ENCODE data around the gene IFFO2. TPM values are rescaled to one million over a fixed set of nuclear protein-coding genes. Genes with fewer than 3 reads are reported as not detected.

Gene IFFO2
- total and polyA plus RNA-seq, 10 of the 15 experiments (the other 5 are each of a cell fraction or from before 2014, with no cell fraction given): 1.2 to 18.4 (median 6.7) TPM

- TF ChIP-seq ZBTB11 (CRISPR knock-in tag; IDR thresholded peaks at IDR 0.05): no peak
- no peak for TF ChIP-seq FOXM1 (IDR thresholded peaks at IDR 0.05; ENCODE audit: low read depth, low read length)
- TF ChIP-seq MEF2A (IDR thresholded peaks at IDR 0.05; ENCODE audit: insufficient read depth, low read depth, low read length): no peak
- TF ChIP-seq FOXK2 (IDR thresholded peaks at IDR 0.05): no peak
- no peak for TF ChIP-seq NFIC (IDR thresholded peaks at IDR 0.05; ENCODE audit: low read depth, low read length)
These were observed 9.7 kb downstream of the IFFO2 start (continued) for GRCh38 chr1:18946550-18947381.

- ChIA-PET RAD21 (ENCODE audit: unreplicated experiment) (no interaction called here), CTCF (interaction anchor here (1.3 to 2.8 kb wide), 2 partner anchors 32 to 38 kb away, joined by 4 to 10 read pairs; no protein-coding TSS in a partner anchor), SMC1A (ENCODE audit: uncharacterized antibody, unreplicated experiment) (no interaction called here), POLR2A (no interaction called here)
- Histone ChIP-seq H3K27me3 (replicated peaks in 1 of 2; ENCODE audit: control insufficient read depth in 2 of 2, insufficient read depth in 2 of 2, low read length in 1 of 2) (no peaks in the 10 kb centered on the region), H3K9me3 (replicated peaks; ENCODE audit: control insufficient read depth, insufficient read depth, low read length) (no peaks in the 10 kb centered on the region), H2AFZ (ENCODE audit: control insufficient read depth, low read depth, low read length) (no peak overlapping the region), H3K4me2 (ENCODE audit: control insufficient read depth, insufficient read depth) (no peak overlapping the region), H3K79me2 (ENCODE audit: control insufficient read depth, insufficient read depth, low read length) (peaks cover 26% of the 10 kb centered on the region), H3K36me3 (ENCODE audit: control insufficient read depth in 2 of 2, insufficient read depth in 2 of 2, low read length in 1 of 2) (no peaks in the 10 kb centered on the region), H3K27ac (ENCODE audit: control insufficient read depth, insufficient read depth) (no peak overlapping the region), H3K4me1 (ENCODE audit: control insufficient read depth, insufficient read depth, low read length) (peaks cover 38% of the 10 kb centered on the region), H3K9ac (ENCODE audit: control insufficient read depth, insufficient read depth, low read length) (no peak overlapping the region), H4K20me1 (ENCODE audit: control insufficient read depth, insufficient read depth) (no peaks in the 10 kb centered on the region), H3K4me3 (no peak overlapping the region)
- in situ Hi-C loops (cut with MboI) (no loop called here), intact Hi-C loops (cut with micrococcal nuclease; ENCODE audit: unreplicated experiment) (no loop called here)
- FAIRE-seq: no peak
- ATAC-seq: no peak
- DNase-seq (ENCODE audit: low read depth, low spot score): no peak
- BruUV-seq (replicated peaks): no TSS peak
- whole genome bisulfite sequencing (ENCODE audit: insufficient coverage, insufficient replicate concordance, low lambda C conversion rate, missing lambda C conversion rate): 89% methylated on average over 14 of the region's 14 CpGs
- TF ChIP-seq PRDM15 (CRISPR knock-in tag; IDR thresholded peaks at IDR 0.05): no peak
- no peak for TF ChIP-seq NR2C2 (IDR thresholded peaks at IDR 0.05; ENCODE audit: borderline replicate concordance, control insufficient read depth, insufficient read length, low read depth)
- no peak for TF ChIP-seq RFX5 (IDR thresholded peaks at IDR 0.05; ENCODE audit: low read depth, low read length)
- no peak for TF ChIP-seq ASH2L (IDR thresholded peaks at IDR 0.05; ENCODE audit: borderline replicate concordance, low read depth)
- no peak for TF ChIP-seq ELK1 (IDR thresholded peaks at IDR 0.05; ENCODE audit: low read depth, low read length)
- TF ChIP-seq MYC (IDR thresholded peaks at IDR 0.05; ENCODE audit: insufficient read depth, insufficient read length, insufficient replicate concordance, low read length, severe bottlenecking): no peak
- no peak for TF ChIP-seq EP300 (IDR thresholded peaks at IDR 0.05; ENCODE audit: borderline replicate concordance in 1 of 2, control insufficient read depth in 1 of 2, low read depth in 2 of 2, low read length in 2 of 2)
These were observed 11.1 kb downstream of the IFFO2 start for GRCh38 chr1:18945401-18945849.

Data from GM12878 (cell line).